Esophagus muscularis mucosa (tissue), 4 donors: ENCODE measurements around the gene HIGD1A. TPM values are rescaled to one million over a fixed set of nuclear protein-coding genes. Genes with fewer than 3 reads are reported as not detected.

Experiments
- DNase-seq: peaks from one replicate; pipeline ENCODE4 v3.0.0-alpha.2; 2017; ENCODE audit errors: extremely low spot score
- H3K27ac ChIP-seq, 4 donors: fragments of 200-600 bp; sonication (generic); replicated peaks in 1 of 4; 1 replicate in 3 of 4; 2 replicates in 1 of 4; pipeline ENCODE4 v1.5.1; 2016 to 2019; ENCODE audit warnings: mild to moderate bottlenecking in 1 of 4
- H3K27me3 ChIP-seq, 4 donors: fragments of 200-600 bp; sonication (generic); one replicate each; pipeline versions ENCODE4 v1.5.1 to v1.6.0; 2016 to 2019
- H3K36me3 ChIP-seq, 4 donors: fragments of 200-600 bp; sonication (generic); one replicate each; pipeline ENCODE4 v1.5.1; 2016 to 2019
- H3K4me1 ChIP-seq, 4 donors: fragments of 200-600 bp; sonication (generic); one replicate each; pipeline ENCODE4 v1.5.1; 2016 to 2019
- H3K4me3 ChIP-seq, 4 donors: fragments of 200-600 bp; sonication (generic); 1 replicate in 2 of 4; 2 replicates in 2 of 4; pipeline ENCODE4 v1.5.1; 2016 to 2019; ENCODE audit warnings: mild to moderate bottlenecking in 4 of 4, moderate library complexity in 1 of 4
- H3K9me3 ChIP-seq, 4 donors: fragments of 200-600 bp; sonication (generic); 1 replicate in 3 of 4; 2 replicates in 1 of 4; pipeline ENCODE4 v1.5.1; 2016 to 2019
- EP300 ChIP-seq: sonication (generic); formaldehyde crosslinking; IDR thresholded peaks from one replicate; pipeline ENCODE4 v1.6.1; 2017; ENCODE audit warnings: antibody characterized with exemption
- POLR2A ChIP-seq: fragments of 450-650 bp; IDR thresholded peaks from one replicate; pipeline ENCODE4 v1.6.1; 2017; ENCODE audit warnings: antibody characterized with exemption, moderate library complexity, mild to moderate bottlenecking, low read depth
- POLR2AphosphoS5 ChIP-seq, 2 donors: sonication (generic); formaldehyde crosslinking; IDR thresholded peaks; one replicate each; pipeline ENCODE4 v1.6.1; 2017; ENCODE audit warnings: antibody characterized with exemption in 2 of 2
- WGBS: methylation state at CpG from one replicate; pipeline ENCODE4 v1.1.5; 2018; 5-methylcytosine and 5-hydroxymethylcytosine counted together
- intact Hi-C: fragments of 100-400 bp; cut with DNase I; formaldehyde crosslinking; loops from one replicate; pipeline ENCODE4 v1.15.1; 2023
- total RNA-seq, 4 donors: library from RNA; depleted of rRNA; stranded (reverse); fragments of >200 nt; gene quantifications; one replicate each; pipeline versions ENCODE4 v1.1.0 to v1.2.1, GENCODE V29; 2016
- TF ChIP-seq, protein P1 (sequence below), 3 experiments: fragments of 200-600 bp in 2 of 3; fragments of 450-650 bp in 1 of 3; sonication (generic) in 2 of 3; IDR thresholded peaks; one replicate each; pipeline ENCODE4 v1.5.1; 2017 to 2019; ENCODE audit warnings: antibody characterized with exemption in 3 of 3, mild to moderate bottlenecking in 2 of 3, moderate library complexity in 1 of 3

Gene HIGD1A
- total RNA-seq, 4 donors from 2014 or later, result 161 to 407 (median 272) TPM

DNA sequence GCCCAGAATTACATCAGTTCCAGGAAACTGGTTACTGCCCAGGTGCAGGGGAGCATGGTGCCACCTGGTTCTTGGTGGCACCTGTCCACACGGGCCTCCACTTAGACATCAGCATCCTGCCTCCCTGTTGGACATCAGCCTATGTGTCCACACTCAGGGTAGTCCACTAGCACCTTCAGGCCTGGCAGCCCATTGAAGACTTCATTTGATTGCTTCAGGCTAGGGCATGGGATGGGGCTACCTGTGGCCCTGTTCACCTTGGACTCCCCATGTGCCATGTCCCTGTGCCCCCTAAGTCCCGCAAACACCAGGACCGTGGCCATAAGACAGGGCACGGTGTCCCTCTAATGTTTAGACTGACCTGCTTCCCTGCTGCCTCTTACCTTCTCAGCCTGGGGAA is 40.5 kb upstream of the HIGD1A start:
- Histone ChIP-seq H3K27me3 (no peaks in the 10 kb centered on the region), H3K36me3 (no peaks in the 10 kb centered on the region), H3K9me3 (no peaks in the 10 kb centered on the region), H3K4me1 (peaks cover 22 to 81% (median 74%) of the 10 kb centered on the region in 4 donors), H3K4me3 (no peak overlapping the region), H3K27ac (peak overlapping the region; percentile 67 to 82 (median 75))
- no peak for TF ChIP-seq POLR2AphosphoS5 (IDR thresholded peaks at IDR 0.05)
- no peak for TF ChIP-seq POLR2A
- TF ChIP-seq, protein P1, sequence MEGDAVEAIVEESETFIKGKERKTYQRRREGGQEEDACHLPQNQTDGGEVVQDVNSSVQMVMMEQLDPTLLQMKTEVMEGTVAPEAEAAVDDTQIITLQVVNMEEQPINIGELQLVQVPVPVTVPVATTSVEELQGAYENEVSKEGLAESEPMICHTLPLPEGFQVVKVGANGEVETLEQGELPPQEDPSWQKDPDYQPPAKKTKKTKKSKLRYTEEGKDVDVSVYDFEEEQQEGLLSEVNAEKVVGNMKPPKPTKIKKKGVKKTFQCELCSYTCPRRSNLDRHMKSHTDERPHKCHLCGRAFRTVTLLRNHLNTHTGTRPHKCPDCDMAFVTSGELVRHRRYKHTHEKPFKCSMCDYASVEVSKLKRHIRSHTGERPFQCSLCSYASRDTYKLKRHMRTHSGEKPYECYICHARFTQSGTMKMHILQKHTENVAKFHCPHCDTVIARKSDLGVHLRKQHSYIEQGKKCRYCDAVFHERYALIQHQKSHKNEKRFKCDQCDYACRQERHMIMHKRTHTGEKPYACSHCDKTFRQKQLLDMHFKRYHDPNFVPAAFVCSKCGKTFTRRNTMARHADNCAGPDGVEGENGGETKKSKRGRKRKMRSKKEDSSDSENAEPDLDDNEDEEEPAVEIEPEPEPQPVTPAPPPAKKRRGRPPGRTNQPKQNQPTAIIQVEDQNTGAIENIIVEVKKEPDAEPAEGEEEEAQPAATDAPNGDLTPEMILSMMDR (IDR thresholded peaks at IDR 0.05), result no peak
- TF ChIP-seq EP300, result no peak
- no peak for DNase-seq
- intact Hi-C loops, result no loop called here
- 66% methylated on average over 4 of the region's 4 CpGs for WGBS

DNA sequence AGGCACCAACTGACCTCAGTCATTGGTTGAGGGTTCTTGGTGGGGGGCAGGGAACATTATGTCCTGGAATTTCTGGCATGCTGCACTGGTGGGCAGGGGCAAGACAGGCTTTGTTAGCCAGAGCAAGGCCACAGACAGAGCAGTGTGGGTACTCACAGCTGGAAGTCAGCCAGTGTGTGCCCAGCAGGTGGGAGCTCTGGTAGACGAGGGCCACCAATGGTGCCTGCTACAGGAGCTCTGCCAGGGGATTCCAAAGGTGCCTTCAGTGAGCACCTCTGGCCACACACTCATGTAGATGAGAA is 40.1 kb upstream of the HIGD1A start:
- intact Hi-C loops, result no loop called here
- Histone ChIP-seq H3K27ac (peak overlapping the region; percentile 67 to 82 (median 75)), H3K4me1 (peaks cover 22 to 86% (median 79%) of the 10 kb centered on the region in 4 donors)

DNA sequence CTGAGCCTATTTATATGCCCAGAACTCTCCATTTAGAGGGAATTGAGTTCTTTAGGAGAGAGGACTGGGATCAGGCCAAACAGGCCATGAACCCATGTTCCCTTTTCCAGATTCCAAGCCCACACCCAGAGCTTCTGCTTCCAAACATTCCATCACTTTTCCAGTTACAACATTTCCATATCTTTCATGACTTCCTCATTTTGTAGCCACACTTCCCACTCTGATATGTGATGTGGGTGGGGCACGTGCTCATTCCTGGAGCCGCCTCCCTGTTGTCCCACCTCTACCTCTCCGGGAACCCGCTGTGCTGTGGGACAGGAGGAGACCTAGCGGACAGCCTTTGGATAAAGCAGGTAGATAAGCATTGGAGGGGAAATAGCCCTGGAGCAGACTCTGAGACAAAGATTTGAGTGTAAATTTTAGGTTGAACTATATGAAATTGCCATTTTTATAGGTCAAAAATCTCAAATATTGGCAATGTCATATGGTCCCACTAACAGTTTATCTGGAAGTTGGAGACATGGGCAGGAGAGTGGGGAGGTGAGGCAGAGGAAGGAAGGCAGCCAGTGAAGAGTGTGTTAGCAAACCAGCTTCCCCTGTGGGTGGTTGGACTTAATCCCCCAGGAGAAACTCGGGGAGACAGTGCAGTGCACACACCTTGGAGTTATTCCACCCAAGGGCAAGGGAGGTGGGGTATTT is 39.6 kb upstream of the HIGD1A start:
- Histone ChIP-seq H3K36me3 (no peaks in the 10 kb centered on the region), H3K4me3 (peak overlapping the region in 1 of 4 donors; percentile 40), H3K27ac (peak overlapping the region; percentile 67 to 82 (median 75)), H3K4me1 (peaks cover 22 to 89% (median 82%) of the 10 kb centered on the region in 4 donors), H3K9me3 (no peaks in the 10 kb centered on the region), H3K27me3 (no peaks in the 10 kb centered on the region)
- TF ChIP-seq POLR2AphosphoS5 (IDR thresholded peaks at IDR 0.05) (peak in 1 of 2 donors; percentile 58), POLR2A (no peak)
- DNase-seq, result no peak
- intact Hi-C loops, result no loop called here
- 66% methylated on average over 6 of the region's 6 CpGs for WGBS

More for the DNA sequence above, 40.1 kb upstream of the HIGD1A start:
- Histone ChIP-seq H3K9me3 (no peaks in the 10 kb centered on the region), H3K36me3 (no peaks in the 10 kb centered on the region), H3K4me3 (peak overlapping the region in 1 of 4 donors; percentile 40), H3K27me3 (no peaks in the 10 kb centered on the region)
- 86% methylated on average over 1 of the region's 1 CpG for WGBS
- DNase-seq, result no peak
- TF ChIP-seq POLR2AphosphoS5 (IDR thresholded peaks at IDR 0.05) (no peak), POLR2A (no peak), EP300 (no peak)

DNA sequence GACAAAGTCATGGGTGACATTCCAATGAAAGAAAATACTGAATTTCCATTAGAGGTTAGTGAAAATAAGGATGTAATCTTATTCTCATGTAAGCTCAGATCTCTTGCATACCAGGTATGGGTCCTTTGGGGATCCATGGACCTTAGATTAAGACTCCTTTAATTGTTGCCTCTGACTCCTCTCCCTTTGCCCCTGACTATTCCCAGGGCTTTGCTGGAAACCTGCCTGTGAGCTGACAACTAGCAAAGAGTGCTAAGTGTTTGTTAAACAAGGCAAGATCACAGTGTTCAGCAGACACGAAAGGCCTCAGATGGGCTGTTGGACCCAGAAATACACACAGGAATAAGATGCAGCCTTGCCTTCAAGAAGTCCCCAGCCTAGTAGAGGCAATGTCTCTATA is 37.0 kb upstream of the HIGD1A start:
- intact Hi-C loops, result no loop called here
- 33% methylated on average over 1 of the region's 1 CpG for WGBS
- Histone ChIP-seq H3K4me3 (no peak overlapping the region), H3K27ac (peak overlapping the region in 3 of 4 donors; percentile 20 to 76 (median 57)), H3K4me1 (peaks cover 15 to 73% (median 66%) of the 10 kb centered on the region in 4 donors), H3K27me3 (no peaks in the 10 kb centered on the region), H3K9me3 (no peaks in the 10 kb centered on the region), H3K36me3 (no peaks in the 10 kb centered on the region)
- no peak for DNase-seq
- no peak for TF ChIP-seq EP300
- peak in 1 of 2 donors; percentile 38 for TF ChIP-seq POLR2AphosphoS5 (IDR thresholded peaks at IDR 0.05)

DNA sequence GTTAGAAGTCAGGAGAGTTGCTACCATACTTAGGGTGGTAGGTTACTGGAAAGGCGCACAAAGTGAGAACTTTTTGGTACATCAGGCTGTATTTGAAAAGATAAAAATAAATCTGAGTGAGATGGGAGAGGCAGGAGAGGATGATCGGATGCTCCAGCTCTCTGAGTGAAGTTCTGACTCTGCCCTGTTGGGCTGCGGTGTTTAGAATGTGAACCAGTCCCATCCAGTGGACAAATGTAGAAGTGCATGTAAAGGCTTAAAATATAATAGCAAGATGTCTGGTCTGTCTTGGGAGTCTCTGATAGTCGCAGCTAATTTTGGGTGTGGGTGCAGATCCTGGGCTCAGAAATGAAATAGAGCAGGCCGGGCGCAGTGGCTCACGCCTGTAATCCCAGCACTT is 35.3 kb upstream of the HIGD1A start:
- Histone ChIP-seq H3K27ac (no peak overlapping the region), H3K9me3 (no peaks in the 10 kb centered on the region), H3K27me3 (no peaks in the 10 kb centered on the region), H3K4me1 (peaks cover 10 to 56% (median 49%) of the 10 kb centered on the region in 4 donors), H3K36me3 (no peaks in the 10 kb centered on the region), H3K4me3 (peak overlapping the region in 1 of 4 donors; percentile 15)
- peak; percentile 91 for DNase-seq
- TF ChIP-seq EP300 (no peak), POLR2AphosphoS5 (IDR thresholded peaks at IDR 0.05) (peak; percentile 14 to 50)
- TF ChIP-seq, protein P1 (IDR thresholded peaks at IDR 0.05), result peak; percentile 74 to 89 (median 88)
- 34% methylated on average over 7 of the region's 7 CpGs for WGBS
- intact Hi-C loops, result no loop called here

DNA sequence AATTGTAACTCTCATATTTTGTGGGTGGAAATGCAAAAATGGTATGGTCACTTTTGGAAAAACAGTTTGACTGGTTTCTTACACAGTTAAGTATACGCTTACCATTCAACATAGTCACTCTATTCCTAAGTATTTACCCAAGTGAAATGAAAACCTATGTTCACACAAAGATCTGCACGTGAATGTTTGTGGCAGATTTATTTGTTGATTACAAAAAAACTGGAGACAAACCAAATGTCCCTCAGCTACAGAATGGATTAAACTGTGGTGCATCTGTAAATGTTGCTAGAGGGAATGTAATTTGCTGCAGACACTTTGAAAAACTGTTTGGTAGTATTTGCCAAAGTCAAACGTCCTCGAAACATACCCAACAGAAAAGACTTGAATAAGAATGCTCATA is 34.3 kb upstream of the HIGD1A start:
- DNase-seq, result no peak
- 93% methylated on average over 4 of the region's 4 CpGs for WGBS

More for the DNA sequence above, 34.3 kb upstream of the HIGD1A start:
- no peaks in the 10 kb centered on the region for H3K9me3 ChIP-seq
- no peaks in the 10 kb centered on the region for H3K27me3 ChIP-seq
- intact Hi-C loops, result no loop called here
- TF ChIP-seq POLR2A, result no peak
- TF ChIP-seq POLR2AphosphoS5 (IDR thresholded peaks at IDR 0.05), result no peak
- TF ChIP-seq, protein P1 (IDR thresholded peaks at IDR 0.05), result no peak
- no peak for TF ChIP-seq EP300
- no peaks in the 10 kb centered on the region for H3K36me3 ChIP-seq
- H3K4me3 ChIP-seq, result no peak overlapping the region
- H3K27ac ChIP-seq, result no peak overlapping the region
- peaks cover 6 to 46% (median 39%) of the 10 kb centered on the region in 4 donors for H3K4me1 ChIP-seq
